HepG2 (cell line): ENCODE measurements around the gene FMNL2. TPM values are rescaled to one million over a fixed set of nuclear protein-coding genes. Genes with fewer than 3 reads are reported as not detected.

ENCODE experiments used
- KLF15 ChIP-seq: sonication (generic); formaldehyde crosslinking; IDR thresholded peaks from 2 replicates; pipeline ENCODE4 v1.8.1; 2023; ENCODE audit warnings: borderline replicate concordance, mild to moderate bottlenecking, inconsistent platforms, missing genetic modification reagents, mixed read lengths
- POLR2A ChIP-seq, 2 experiments: IDR thresholded peaks; 2 replicates each; pipeline ENCODE4 v1.6.1; 2011; ENCODE audit warnings: low read depth in 2 of 2, low read length in 2 of 2, mild to moderate bottlenecking in 1 of 2, moderate library complexity in 1 of 2; ENCODE audit not compliant: insufficient read depth in 1 of 2
- SP1 ChIP-seq, 2 experiments: fragments of 450-650 bp in 1 of 2; sonication (generic) in 1 of 2; formaldehyde crosslinking in 1 of 2; IDR thresholded peaks; 2 replicates each; pipeline versions ENCODE4 v1.4.0 to v1.6.1; 2016 to 2020; ENCODE audit warnings: missing genetic modification reagents in 1 of 2
- YY1 ChIP-seq: IDR thresholded peaks from 2 replicates; pipeline ENCODE4 v1.6.1; 2011; ENCODE audit warnings: low read length, low read depth, moderate library complexity, mild to moderate bottlenecking; ENCODE audit not compliant: insufficient read depth, insufficient replicate concordance
- ZBTB43 ChIP-seq: sonication (generic); formaldehyde crosslinking; conservative IDR thresholded peaks from 2 replicates; pipeline ENCODE4 v1.4.0; 2020; ENCODE audit warnings: missing genetic modification reagents
- ZNF329 ChIP-seq: sonication (generic); formaldehyde crosslinking; IDR thresholded peaks from 2 replicates; pipeline ENCODE4 v1.9.0; 2021; ENCODE audit warnings: low read depth, mild to moderate bottlenecking, missing genetic modification reagents
- ZNF33B ChIP-seq: sonication (generic); formaldehyde crosslinking; IDR thresholded peaks from 2 replicates; pipeline ENCODE4 v1.5.1; 2020; ENCODE audit warnings: mild to moderate bottlenecking, missing genetic modification reagents
- ZNF563 ChIP-seq: sonication (generic); formaldehyde crosslinking; IDR thresholded peaks from 2 replicates; pipeline ENCODE4 v1.8.0; 2022; ENCODE audit warnings: mild to moderate bottlenecking, moderate library complexity, missing genetic modification reagents
- ZNF816 ChIP-seq: sonication (generic); formaldehyde crosslinking; IDR thresholded peaks from 2 replicates; pipeline ENCODE4 v1.8.0; 2022; ENCODE audit warnings: missing genetic modification reagents, mild to moderate bottlenecking, borderline replicate concordance
- polyA plus RNA-seq, 8 experiments: library from polyadenylated mRNA; depleted of rRNA in 3 of 8; stranded (reverse) in 7 of 8; unstranded in 1 of 8; fragments of >200 nt; fragmentation: Illumina TruSeq in 4 of 8; extraction: Trizol in 4 of 8; gene quantifications; 2 replicates each; pipeline versions ENCODE4 v1.2.1 to v1.2.3, GENCODE V29; 2011 to 2016; ENCODE audit warnings: low read depth in 4 of 8, missing spikeins in 1 of 8, mixed read lengths in 1 of 8; ENCODE audit not compliant: insufficient read depth in 1 of 8
- total RNA-seq, 5 experiments: library from RNA; depleted of rRNA; stranded (reverse); fragments of >200 nt; fragmentation: Illumina TruSeq; extraction: Trizol; gene quantifications; 2 replicates each; pipeline ENCODE4 v1.2.3, GENCODE V29; 2016; ENCODE audit warnings: low read depth in 1 of 5
- TF ChIP-seq, protein P1 (sequence below): sonication (generic); formaldehyde crosslinking; IDR thresholded peaks from one replicate; pipeline ENCODE4 v1.5.1; 2020; ENCODE audit warnings: mild to moderate bottlenecking, missing genetic modification reagents; ENCODE audit errors: not compliant biosample characterization
- TF ChIP-seq, protein P2 (sequence below): sonication (generic); formaldehyde crosslinking; conservative IDR thresholded peaks from 2 replicates; pipeline ENCODE4 v1.8.1; 2023; ENCODE audit warnings: missing genetic modification reagents

Gene FMNL2
- total and polyA plus RNA-seq, 2 of the 13 experiments (the other 11 are each of a cell fraction or from before 2014, with no cell fraction given): 66.5 to 67.7 TPM

DNA sequence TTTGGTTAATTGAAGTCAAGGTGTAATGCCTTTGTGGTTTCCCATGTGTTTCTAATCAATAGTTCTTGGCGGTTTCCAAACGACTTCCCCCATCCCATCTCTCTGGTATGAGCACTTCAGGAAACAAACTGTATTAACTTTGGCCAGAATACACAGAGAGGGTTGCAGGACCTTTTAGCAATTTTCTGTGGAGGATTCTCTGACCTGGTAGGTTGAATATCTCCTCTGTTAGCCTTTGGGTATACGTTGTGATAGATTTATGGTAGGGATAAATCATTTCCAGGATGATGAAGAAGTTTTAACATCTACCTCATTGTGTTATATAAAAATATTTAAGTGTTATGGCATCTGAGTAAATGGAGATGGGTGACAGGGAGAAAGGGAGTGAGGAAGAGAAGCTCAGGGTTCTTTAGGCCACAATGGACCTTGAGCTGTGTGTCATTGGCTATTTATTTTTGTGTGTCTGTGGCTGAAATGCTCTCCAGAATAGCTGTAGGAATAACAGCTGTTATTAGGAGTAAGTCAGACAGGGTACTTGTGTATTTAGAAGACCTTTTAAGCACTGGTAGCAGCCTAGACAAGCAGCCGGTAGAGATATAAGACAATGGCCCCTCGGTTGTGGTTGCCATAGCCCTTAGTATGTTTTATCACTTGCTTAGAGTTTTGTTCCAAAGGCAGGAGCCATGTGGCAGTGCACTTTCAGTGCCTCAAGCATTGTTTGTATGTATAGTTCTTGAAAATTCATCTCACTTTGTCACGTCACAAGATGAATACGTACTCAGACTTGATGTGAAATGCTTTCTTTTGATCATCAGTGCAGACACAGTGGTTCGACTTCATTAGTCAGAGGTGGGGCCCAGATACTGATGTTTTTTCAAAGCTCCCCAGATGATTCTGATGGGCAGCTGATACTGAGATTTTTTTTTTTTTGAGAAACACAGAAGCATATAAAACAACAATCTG lies 91.1 kb downstream of the FMNL2 start (continued):
- TF ChIP-seq, protein P1, sequence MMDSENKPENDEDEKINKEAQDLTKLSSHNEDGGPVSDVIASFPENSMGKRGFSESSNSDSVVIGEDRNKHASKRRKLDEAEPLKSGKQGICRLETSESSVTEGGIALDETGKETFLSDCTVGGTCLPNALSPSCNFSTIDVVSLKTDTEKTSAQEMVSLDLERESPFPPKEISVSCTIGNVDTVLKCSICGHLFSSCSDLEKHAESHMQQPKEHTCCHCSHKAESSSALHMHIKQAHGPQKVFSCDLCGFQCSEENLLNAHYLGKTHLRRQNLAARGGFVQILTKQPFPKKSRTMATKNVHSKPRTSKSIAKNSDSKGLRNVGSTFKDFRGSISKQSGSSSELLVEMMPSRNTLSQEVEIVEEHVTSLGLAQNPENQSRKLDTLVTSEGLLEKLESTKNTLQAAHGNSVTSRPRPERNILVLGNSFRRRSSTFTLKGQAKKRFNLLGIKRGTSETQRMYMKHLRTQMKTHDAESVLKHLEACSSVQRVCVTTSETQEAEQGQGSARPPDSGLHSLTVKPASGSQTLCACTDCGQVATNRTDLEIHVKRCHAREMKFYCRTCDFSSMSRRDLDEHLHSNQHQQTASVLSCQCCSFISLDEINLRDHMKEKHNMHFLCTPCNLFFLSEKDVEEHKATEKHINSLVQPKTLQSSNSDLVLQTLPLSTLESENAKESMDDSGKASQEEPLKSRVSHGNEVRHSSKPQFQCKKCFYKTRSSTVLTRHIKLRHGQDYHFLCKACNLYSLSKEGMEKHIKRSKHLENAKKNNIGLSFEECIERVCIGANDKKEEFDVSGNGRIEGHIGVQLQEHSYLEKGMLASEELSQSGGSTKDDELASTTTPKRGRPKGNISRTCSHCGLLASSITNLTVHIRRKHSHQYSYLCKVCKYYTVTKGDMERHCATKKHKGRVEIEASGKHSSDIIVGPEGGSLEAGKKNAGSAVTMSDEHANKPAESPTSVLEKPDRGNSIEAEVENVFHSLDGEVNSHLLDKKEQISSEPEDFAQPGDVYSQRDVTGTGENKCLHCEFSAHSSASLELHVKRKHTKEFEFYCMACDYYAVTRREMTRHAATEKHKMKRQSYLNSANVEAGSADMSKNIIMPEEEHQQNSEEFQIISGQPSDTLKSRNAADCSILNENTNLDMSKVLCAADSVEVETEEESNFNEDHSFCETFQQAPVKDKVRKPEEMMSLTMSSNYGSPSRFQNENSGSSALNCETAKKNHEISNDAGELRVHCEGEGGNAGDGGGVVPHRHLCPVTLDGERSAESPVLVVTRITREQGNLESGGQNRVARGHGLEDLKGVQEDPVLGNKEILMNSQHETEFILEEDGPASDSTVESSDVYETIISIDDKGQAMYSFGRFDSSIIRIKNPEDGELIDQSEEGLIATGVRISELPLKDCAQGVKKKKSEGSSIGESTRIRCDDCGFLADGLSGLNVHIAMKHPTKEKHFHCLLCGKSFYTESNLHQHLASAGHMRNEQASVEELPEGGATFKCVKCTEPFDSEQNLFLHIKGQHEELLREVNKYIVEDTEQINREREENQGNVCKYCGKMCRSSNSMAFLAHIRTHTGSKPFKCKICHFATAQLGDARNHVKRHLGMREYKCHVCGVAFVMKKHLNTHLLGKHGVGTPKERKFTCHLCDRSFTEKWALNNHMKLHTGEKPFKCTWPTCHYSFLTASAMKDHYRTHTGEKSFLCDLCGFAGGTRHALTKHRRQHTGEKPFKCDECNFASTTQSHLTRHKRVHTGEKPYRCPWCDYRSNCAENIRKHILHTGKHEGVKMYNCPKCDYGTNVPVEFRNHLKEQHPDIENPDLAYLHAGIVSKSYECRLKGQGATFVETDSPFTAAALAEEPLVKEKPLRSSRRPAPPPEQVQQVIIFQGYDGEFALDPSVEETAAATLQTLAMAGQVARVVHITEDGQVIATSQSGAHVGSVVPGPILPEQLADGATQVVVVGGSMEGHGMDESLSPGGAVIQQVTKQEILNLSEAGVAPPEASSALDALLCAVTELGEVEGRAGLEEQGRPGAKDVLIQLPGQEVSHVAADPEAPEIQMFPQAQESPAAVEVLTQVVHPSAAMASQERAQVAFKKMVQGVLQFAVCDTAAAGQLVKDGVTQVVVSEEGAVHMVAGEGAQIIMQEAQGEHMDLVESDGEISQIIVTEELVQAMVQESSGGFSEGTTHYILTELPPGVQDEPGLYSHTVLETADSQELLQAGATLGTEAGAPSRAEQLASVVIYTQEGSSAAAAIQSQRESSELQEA: no peak
- peak in 1 of 2 experiments; percentile 39; a peak in 1 of 4 replicates for TF ChIP-seq POLR2A (IDR thresholded peaks at IDR 0.05; ENCODE audit: insufficient read depth in 1 of 2, low read depth in 2 of 2, low read length in 2 of 2)
- no peak for TF ChIP-seq ZNF329 (CRISPR knock-in tag)
- TF ChIP-seq, protein P2, sequence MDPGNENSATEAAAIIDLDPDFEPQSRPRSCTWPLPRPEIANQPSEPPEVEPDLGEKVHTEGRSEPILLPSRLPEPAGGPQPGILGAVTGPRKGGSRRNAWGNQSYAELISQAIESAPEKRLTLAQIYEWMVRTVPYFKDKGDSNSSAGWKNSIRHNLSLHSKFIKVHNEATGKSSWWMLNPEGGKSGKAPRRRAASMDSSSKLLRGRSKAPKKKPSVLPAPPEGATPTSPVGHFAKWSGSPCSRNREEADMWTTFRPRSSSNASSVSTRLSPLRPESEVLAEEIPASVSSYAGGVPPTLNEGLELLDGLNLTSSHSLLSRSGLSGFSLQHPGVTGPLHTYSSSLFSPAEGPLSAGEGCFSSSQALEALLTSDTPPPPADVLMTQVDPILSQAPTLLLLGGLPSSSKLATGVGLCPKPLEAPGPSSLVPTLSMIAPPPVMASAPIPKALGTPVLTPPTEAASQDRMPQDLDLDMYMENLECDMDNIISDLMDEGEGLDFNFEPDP (CRISPR knock-in tag): 0 out of 2 replicates have a peak, but pooled peaks have one; percentile 83
- no peak for TF ChIP-seq ZNF563 (CRISPR knock-in tag)
- TF ChIP-seq KLF15 (CRISPR knock-in tag): no peak
- 0 out of 2 replicates have a peak, but pooled peaks have one; percentile 8 for TF ChIP-seq ZNF816 (CRISPR knock-in tag)
- no peak for TF ChIP-seq ZBTB43
- no peak for TF ChIP-seq SP1 (IDR thresholded peaks at IDR 0.05)
- TF ChIP-seq SP1 (CRISPR knock-in tag; IDR thresholded peaks at IDR 0.05): no peak
- no peak for TF ChIP-seq YY1
- no peak for TF ChIP-seq ZNF33B (CRISPR knock-in tag)
